DOHH2 (cell line): ENCODE data around the gene KIF5C.
A peak's percentile ranks its signal among the peaks of the same experiment; 100 is the strongest.

Source experiments
- H3F3A ChIP-seq: fragments of 200-600 bp; sonication (generic), shearing (Covaris generic); 2 replicates; pipeline ENCODE4 v1.6.0; 2016; ENCODE audit warnings: antibody characterized with exemption, mild to moderate bottlenecking; ENCODE audit not compliant: control insufficient read depth, insufficient read depth
- H3K27ac ChIP-seq: fragments of 200-600 bp; sonication (generic); 2 replicates; pipeline ENCODE4 v1.5.1; 2014; ENCODE audit warnings: low read depth, mild to moderate bottlenecking, low read length, moderate library complexity
- H3K27me3 ChIP-seq: fragments of 200-600 bp; sonication (generic); 2 replicates; pipeline ENCODE4 v1.6.1; 2014; ENCODE audit warnings: mild to moderate bottlenecking, low read length, mixed read lengths; ENCODE audit not compliant: control insufficient read depth
- H3K36me3 ChIP-seq: fragments of 200-600 bp; sonication (generic); 2 replicates; pipeline ENCODE4 v1.6.1; 2014; ENCODE audit warnings: mild to moderate bottlenecking, low read length, moderate library complexity, mixed read lengths; ENCODE audit not compliant: control insufficient read depth
- H3K4me1 ChIP-seq: fragments of 200-600 bp; sonication (generic); 2 replicates; pipeline ENCODE4 v1.6.1; 2014; ENCODE audit warnings: mild to moderate bottlenecking, low read length, mixed read lengths; ENCODE audit not compliant: control insufficient read depth
- H3K4me2 ChIP-seq: fragments of 200-600 bp; sonication (generic); 2 replicates; pipeline ENCODE4 v1.6.0; 2014; ENCODE audit warnings: mild to moderate bottlenecking, low read length, moderate library complexity
- H3K4me3 ChIP-seq: fragments of 200-600 bp; sonication (generic); 2 replicates; pipeline ENCODE4 v1.5.1; 2014; ENCODE audit warnings: mild to moderate bottlenecking, low read length, mixed read lengths
- H3K79me2 ChIP-seq: fragments of 200-600 bp; sonication (generic); 2 replicates; pipeline ENCODE4 v1.6.1; 2014; ENCODE audit warnings: mild to moderate bottlenecking, low read length, mixed read lengths; ENCODE audit not compliant: control insufficient read depth
- H3K9me2 ChIP-seq: fragments of 200-600 bp; sonication (generic); replicated peaks from 2 replicates; pipeline ENCODE4 v1.6.1; 2014; ENCODE audit warnings: mild to moderate bottlenecking, low read length, mixed read lengths; ENCODE audit not compliant: control insufficient read depth
- H3K9me3 ChIP-seq: fragments of 200-600 bp; sonication (generic); 2 replicates; pipeline ENCODE4 v1.6.1; 2014; ENCODE audit warnings: antibody characterized with exemption, low read length, mixed read lengths; ENCODE audit not compliant: control insufficient read depth, insufficient read depth
- H4K20me1 ChIP-seq: fragments of 200-600 bp; sonication (generic); 2 replicates; pipeline ENCODE4 v1.6.0; 2014; ENCODE audit warnings: low read depth, mild to moderate bottlenecking, antibody characterized with exemption, low read length, moderate library complexity; ENCODE audit not compliant: control insufficient read depth, insufficient read depth
- CTCF ChIP-seq: fragments of 200-600 bp; sonication (generic); IDR thresholded peaks from one replicate; pipeline ENCODE4 v1.5.1; 2014; ENCODE audit warnings: antibody characterized with exemption, mild to moderate bottlenecking, low read depth, low read length; ENCODE audit not compliant: poor library complexity, severe bottlenecking
- EZH2phosphoT487 ChIP-seq: fragments of 200-600 bp; sonication (generic); IDR thresholded peaks from 2 replicates; pipeline ENCODE4 v1.6.1; 2017; ENCODE audit warnings: borderline replicate concordance, mild to moderate bottlenecking, antibody characterized with exemption, low read length, moderate library complexity, mixed read lengths

The KIF5C gene

DNA sequence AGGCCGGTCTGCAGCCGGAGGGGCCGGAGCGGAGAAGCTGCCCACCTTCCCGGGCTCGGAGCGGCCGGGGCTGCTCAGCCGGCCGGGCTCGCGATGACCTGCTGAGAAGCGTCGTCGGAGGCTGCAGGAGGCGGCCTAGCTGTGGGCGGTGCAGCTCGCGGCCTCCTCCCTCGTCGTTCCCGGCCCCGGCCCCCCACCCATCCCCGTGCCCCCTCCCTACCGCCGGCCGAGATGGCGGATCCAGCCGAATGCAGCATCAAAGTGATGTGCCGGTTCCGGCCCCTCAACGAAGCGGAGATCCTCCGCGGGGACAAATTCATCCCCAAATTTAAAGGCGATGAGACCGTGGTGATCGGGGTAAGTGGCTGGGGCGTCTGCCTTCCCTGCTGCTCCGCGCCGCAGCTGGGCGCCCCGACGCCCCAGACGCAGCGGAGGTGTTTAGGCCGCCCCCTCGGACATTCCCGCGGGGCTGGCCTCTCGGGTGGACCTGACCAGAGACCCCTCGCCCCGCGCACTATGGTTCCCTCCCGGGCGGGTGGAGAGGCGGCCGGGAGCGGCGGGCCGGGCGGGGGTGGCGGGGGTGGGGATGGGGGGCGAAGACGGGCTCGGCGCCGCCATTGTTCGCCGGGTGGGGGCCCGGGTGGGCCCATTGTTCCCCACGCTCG, 492 bp downstream of the KIF5C start:
- H3K27me3 ChIP-seq: peaks cover 12% of the 10 kb centered on the region
- peaks cover 18% of the 10 kb centered on the region for H3K4me1 ChIP-seq
- 0 out of 2 replicates have a peak, but pooled peaks cover 6% of the 10 kb centered on the region for H3K36me3 ChIP-seq
- H3K79me2 ChIP-seq: peaks cover 31% of the 10 kb centered on the region
- H3K9me2 ChIP-seq: no peaks in the 10 kb centered on the region
- 0 out of 2 replicates have a peak, but pooled peaks cover 2% of the 10 kb centered on the region for H4K20me1 ChIP-seq
- peaks cover 3% of the 10 kb centered on the region; the same call in 1 of the 2 replicates for H3K9me3 ChIP-seq
- TF ChIP-seq CTCF: no peak
- H3F3A ChIP-seq: 0 out of 2 replicates have a peak, but pooled peaks cover 4% of the 10 kb centered on the region
- H3K27ac ChIP-seq: no peak overlapping the region
- H3K4me2 ChIP-seq: peak overlapping the region; percentile 92
- peak overlapping the region; percentile 81 for H3K4me3 ChIP-seq

GRCh38 chr2:148876202-148876594, 1.2 kb downstream of the KIF5C start:
- Histone ChIP-seq H3K4me2 (peak overlapping the region; percentile 92), H3K4me1 (peaks cover 18% of the 10 kb centered on the region), H3K36me3 (0 out of 2 replicates have a peak, but pooled peaks cover 6% of the 10 kb centered on the region), H3K4me3 (peak overlapping the region; percentile 81), H3K9me3 (peaks cover 3% of the 10 kb centered on the region; the same call in 1 of the 2 replicates), H3F3A (0 out of 2 replicates have a peak, but pooled peaks cover 4% of the 10 kb centered on the region), H3K27me3 (peaks cover 12% of the 10 kb centered on the region), H3K27ac (no peak overlapping the region), H3K9me2 (no peaks in the 10 kb centered on the region), H3K79me2 (peaks cover 36% of the 10 kb centered on the region), H4K20me1 (0 out of 2 replicates have a peak, but pooled peaks cover 2% of the 10 kb centered on the region)
- TF ChIP-seq EZH2phosphoT487 (0 out of 2 replicates have a peak, but pooled peaks have one; percentile 35), CTCF (no peak)

GRCh38 chr2:148876595-148877402, 1.8 kb downstream of the KIF5C start:
- Histone ChIP-seq H3K36me3 (0 out of 2 replicates have a peak, but pooled peaks cover 6% of the 10 kb centered on the region), H3K27ac (no peak overlapping the region), H4K20me1 (0 out of 2 replicates have a peak, but pooled peaks cover 2% of the 10 kb centered on the region), H3K9me2 (no peaks in the 10 kb centered on the region), H3K4me1 (peaks cover 18% of the 10 kb centered on the region), H3K79me2 (peaks cover 36% of the 10 kb centered on the region), H3K4me3 (peak overlapping the region; percentile 81), H3K4me2 (peak overlapping the region; percentile 92), H3F3A (0 out of 2 replicates have a peak, but pooled peaks cover 4% of the 10 kb centered on the region), H3K9me3 (peaks cover 3% of the 10 kb centered on the region; the same call in 1 of the 2 replicates), H3K27me3 (peaks cover 12% of the 10 kb centered on the region)
- TF ChIP-seq EZH2phosphoT487 (no peak), CTCF (no peak)
